Erythroblast (primary cell): ENCODE results near the gene AR.

Source experiments
- DNase-seq, 2 experiments: peaks; one replicate each; lab custom pipeline; 2025; lab: John Stamatoyannopoulos, UW
- GATA1 ChIP-seq: IDR thresholded peaks from 2 replicates; pipeline ENCODE4 v1.6.1; 2011; ENCODE audit warnings: low read depth, mild to moderate bottlenecking, control low read depth, low read length, moderate library complexity
- POLR2A ChIP-seq: IDR thresholded peaks from 2 replicates; pipeline ENCODE4 v1.6.1; 2011; ENCODE audit warnings: mild to moderate bottlenecking, low read length

Gene AR

DNA sequence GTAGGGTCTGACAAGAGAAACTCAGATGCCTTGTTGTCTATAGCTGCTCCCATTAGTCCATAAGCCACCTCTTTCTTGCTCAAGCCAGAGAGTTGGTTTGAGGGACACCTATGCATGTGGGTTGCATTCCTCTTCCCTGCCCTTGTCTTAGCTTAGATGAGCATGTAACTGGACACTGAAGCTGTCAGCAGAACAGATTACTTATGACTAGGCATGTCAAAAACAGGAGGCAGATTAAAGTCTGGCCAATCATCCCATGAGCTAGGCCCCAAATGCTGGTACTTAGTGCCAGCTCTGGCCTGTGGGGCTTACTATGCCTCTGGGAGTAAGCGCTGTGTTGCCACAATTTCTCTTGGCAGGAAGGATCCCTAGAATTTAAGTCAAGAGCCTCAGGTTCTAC is 215.2 kb downstream of the AR start:
- TF ChIP-seq POLR2A = no peak
- TF ChIP-seq GATA1 = no peak

DNA sequence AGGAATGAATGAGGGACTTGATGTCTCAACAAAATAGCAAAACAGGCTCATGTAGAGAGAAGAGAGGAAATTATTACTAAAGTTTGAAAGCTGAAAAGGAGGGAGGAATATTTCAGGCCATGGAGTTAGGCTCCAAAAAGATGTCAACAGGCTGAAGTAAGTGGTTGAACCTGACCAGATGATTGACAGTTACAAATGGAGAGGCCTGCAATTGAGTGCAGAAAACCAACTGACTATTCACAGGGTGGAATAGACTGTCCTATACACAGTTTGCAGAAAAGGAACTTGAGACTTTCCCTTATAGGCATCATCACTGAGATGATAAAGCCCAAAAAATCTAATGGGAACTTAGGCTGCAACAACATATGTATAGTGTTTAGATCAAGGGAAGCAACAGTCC is 233.3 kb downstream of the AR start:
- no peak for DNase-seq
- TF ChIP-seq POLR2A (no peak), GATA1 (no peak)

More for the DNA sequence above, 215.2 kb downstream of the AR start:
- no peak for DNase-seq

DNA sequence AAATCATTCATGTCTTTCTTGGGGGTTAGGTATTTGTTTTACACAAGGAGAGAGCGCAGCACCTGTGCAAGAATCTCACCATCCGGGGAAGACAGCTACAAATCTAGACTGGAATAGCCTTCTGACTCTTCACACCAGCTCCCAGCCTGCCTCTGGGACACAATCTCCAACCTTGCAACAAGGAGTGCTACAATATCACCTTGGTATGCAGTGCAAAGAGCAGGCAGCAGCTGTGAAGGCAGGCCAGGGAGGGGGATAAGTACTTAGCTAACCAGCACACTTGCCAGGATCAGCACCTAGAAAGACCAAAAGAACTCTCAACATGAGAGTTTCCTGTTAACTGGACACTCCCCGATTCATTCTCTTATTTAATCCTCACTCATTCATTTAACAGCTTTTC is 235.3 kb downstream of the AR start:
- no peak for DNase-seq
- TF ChIP-seq GATA1 (no peak), POLR2A (no peak)
